ENCODE measurements around the gene LIMK2.
A peak's percentile ranks its signal among the peaks of the same experiment; 100 is the strongest.

Gene LIMK2

GRCh38 chr22:31275576-31275975, 63.5 kb downstream of the LIMK2 start:
- DNase-seq, result no peak

DNA sequence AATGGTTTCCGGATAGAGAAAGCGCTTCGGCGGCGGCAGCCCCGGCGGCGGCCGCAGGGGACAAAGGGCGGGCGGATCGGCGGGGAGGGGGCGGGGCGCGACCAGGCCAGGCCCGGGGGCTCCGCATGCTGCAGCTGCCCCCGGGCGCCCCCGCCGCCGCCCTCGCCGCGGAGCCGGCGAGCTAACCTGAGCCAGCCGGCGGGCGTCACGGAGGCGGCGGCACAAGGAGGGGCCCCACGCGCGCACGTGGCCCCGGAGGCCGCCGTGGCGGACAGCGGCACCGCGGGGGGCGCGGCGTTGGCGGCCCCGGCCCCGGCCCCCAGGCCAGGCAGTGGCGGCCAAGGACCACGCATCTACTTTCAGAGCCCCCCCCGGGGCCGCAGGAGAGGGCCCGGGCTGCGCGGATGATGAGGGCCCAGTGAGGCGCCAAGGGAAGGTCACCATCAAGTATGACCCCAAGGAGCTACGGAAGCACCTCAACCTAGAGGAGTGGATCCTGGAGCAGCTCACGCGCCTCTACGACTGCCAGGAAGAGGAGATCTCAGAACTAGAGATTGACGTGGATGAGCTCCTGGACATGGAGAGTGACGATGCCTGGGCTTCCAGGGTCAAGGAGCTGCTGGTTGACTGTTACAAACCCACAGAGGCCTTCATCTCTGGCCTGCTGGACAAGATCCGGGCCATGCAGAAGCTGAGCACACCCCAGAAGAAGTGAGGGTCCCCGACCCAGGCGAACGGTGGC, 64.5 kb downstream of the LIMK2 start:
- DNase-seq, result no peak

- no peak for DNase-seq
Measured at GRCh38 chr22:31277741-31278140, 65.6 kb downstream of the LIMK2 start.

DNA sequence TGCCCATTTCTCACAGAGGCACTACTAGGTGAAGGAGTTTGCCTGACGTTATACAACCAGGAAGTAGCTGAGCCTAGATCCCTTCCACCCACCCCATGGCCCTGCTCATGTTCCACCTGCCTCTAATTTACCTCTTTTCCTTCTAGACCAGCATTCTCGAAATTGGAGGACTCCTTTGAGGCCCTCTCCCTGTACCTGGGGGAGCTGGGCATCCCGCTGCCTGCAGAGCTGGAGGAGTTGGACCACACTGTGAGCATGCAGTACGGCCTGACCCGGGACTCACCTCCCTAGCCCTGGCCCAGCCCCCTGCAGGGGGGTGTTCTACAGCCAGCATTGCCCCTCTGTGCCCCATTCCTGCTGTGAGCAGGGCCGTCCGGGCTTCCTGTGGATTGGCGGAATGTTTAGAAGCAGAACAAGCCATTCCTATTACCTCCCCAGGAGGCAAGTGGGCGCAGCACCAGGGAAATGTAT, 66.1 kb downstream of the LIMK2 start:
- no peak for DNase-seq

- no peak for DNase-seq
Measured at GRCh38 chr22:31278626-31279326, 66.7 kb downstream of the LIMK2 start.

GRCh38 chr22:31279327-31279669, 67.2 kb downstream of the LIMK2 start:
- DNase-seq, result no peak

GRCh38 chr22:31279821-31280505, 67.9 kb downstream of the LIMK2 start:
- no peak for DNase-seq

GRCh38 chr22:31281733-31282132, 69.6 kb downstream of the LIMK2 start:
- DNase-seq, result no peak

- no peak for DNase-seq
Measured at GRCh38 chr22:31282748-31283468, 70.8 kb downstream of the LIMK2 start.

- peak; percentile 58 for DNase-seq
Measured at GRCh38 chr22:31284281-31285155, 72.4 kb downstream of the LIMK2 start.

GRCh38 chr22:31286360-31287255, 74.5 kb downstream of the LIMK2 start:
- DNase-seq, result no peak

DNA sequence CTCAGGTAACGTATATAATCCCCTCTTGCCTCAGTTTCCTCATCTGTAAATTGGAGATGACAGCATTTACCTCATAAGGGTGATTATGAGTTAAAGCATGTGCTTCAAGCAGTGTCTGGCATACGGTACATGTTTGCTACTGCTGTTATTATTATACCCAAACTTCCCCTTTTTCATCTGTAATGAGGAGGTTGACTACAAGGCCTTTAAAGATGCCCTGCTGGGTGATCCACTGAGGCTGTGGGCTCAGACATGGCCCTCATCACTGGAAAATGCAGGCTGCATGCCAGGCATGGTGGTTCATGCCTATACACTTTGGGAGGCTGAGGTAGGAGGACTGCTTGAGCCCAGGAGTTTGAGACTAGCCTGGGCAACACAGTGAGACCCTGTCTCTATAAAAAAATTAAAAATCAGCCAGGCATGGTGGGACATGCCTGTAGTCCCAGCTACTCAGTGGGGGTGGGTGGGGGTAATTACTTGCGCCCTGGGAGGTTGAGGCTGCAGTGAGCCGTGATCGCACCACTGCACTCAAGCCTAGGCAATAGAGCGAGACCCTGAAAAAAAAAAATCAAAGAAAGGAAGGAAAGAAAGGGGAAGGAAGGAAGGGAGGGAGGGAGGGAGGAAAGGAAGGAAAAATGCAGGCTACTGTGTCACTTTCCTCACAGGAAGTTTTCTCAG, 75.9 kb downstream of the LIMK2 start:
- no peak for DNase-seq

GRCh38 chr22:31288496-31289240, 76.6 kb downstream of the LIMK2 start:
- no peak for DNase-seq

- peak; percentile 79 for DNase-seq
Measured at GRCh38 chr22:31289344-31289743, 77.2 kb downstream of the LIMK2 start.

DNA sequence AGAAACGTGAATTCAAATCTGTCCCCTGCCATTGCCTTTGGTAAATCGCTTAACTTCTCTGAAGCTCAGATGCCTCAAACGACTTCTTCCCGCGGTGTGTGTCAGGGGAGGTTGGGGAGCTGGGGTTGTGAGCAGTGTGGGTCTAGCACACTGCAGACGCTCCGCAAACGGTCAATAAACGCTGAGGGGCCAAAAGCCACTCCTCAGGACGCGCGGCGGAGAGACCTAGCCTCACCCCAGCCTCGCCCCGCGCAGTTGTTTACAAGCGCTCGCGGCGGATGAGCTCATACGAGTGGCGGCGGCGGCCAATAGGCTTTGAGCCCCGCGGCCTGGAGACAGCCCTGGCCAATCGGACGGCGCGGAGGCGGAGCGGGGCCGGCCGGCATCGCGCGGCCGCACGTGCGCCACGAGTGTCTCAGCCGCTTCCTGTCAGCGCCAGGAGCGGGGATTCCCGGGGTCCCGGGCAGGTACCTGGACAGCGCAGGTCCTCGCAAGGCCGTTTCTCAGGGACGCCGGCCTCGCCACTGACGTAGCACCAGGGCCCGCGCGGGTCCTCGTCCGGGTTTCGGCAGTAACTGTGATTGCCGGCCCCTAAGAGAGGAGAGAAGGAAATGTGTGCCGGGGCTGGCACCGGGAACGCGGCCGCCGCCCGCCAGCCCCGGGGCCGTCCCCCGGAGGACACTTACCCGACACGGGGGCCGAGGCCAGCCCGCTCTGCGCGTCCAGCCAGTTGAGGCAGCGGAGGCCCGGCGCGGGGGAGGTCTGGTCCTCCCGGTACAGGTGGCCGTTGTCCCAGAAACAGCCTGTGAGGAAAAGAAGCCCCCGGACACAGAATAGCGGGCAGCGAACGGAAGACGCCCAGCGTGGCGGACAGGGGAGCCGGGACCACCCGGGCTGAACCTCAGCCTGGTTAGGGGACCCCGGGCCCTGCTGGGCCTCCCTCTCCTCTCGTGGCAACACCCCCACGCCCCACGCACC, 78.7 kb downstream of the LIMK2 start:
- DNase-seq, result peak; percentile 99

GRCh38 chr22:31291481-31292235, 79.6 kb downstream of the LIMK2 start:
- peak; percentile 70 for DNase-seq

DNA sequence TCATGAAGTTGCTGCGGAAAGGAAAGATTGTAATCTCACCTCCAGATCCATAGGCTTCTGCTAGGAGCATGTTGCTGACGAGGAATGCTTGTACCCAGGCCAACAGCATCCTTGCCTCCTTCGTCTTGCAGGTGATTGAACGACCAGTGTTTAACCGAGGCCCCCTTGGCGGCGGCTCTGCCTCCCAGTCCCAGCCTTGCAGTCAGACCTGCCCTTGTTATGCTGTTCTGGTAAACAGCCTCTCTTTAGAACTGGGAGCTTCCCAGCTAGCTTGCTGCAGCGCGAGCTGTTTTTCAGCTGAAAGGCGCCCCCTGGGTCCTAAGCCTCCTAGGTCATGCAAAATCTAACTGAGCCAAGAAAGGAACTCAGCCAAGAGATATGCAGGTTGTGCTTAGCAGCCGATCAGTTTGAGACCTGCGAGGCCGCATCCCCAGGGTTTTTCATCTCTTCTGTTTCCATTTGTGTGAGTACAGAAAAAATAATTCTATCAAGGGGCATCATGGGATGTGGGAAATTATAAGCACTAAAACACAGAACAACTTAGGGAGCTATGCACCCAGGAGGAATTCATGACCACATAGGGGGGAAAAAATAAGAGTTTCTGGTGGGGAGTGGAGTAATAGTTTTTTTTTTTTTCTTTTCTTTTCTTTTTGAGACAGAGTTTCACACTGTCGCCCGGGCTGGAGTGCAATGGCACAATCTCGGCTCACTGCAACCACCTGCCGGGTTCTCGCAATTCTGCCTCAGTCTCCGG, 80.3 kb downstream of the LIMK2 start, which contains the start of gene PIK3IP1:
Gene PIK3IP1 (minus strand): TSS at position 253 of the 754 bp plus-strand sequence. CDS start 144 bp downstream, at position 109.
- peak; percentile 95 for DNase-seq
